ENCODE measurements around the gene POU6F1.

Gene POU6F1

DNA sequence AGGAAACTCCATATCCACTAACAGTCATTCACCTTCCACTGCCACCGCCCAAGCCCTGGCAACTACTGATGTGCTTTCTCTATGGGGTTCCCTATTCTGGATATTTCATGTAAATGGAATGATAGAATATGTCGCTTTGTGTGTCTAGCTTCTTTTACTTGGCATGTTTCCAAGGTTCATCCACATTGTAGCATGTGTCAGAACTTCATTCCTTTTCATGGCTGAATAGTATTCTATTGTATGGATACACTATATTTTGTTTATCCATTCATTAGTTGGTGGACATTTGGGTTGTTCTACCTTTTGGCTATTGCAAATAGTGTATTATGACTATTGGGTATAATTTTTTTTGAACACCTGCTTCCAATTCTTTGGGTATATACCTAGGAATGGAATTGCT, 8.6 kb downstream of the POU6F1 start:
- no peak for DNase-seq (ENCODE audit: low spot score)
- in situ Hi-C loops (cut with MboI; ENCODE audit: low pct_unique_long_range_greater_than_20kb, low sequenced_read_pairs, unreplicated experiment), result no loop called here
- no peak for TF ChIP-seq CTCF (IDR thresholded peaks at IDR 0.05; ENCODE audit: extremely low read depth, insufficient read depth, missing control alignments)

- in situ Hi-C loops (cut with MboI; ENCODE audit: low pct_unique_long_range_greater_than_20kb, low sequenced_read_pairs, unreplicated experiment), result no loop called here
- TF ChIP-seq CTCF (IDR thresholded peaks at IDR 0.05; ENCODE audit: extremely low read depth, insufficient read depth, missing control alignments), result no peak
- no peak for DNase-seq (ENCODE audit: low spot score)
Measured at GRCh38 chr12:51208016-51208660, 9.7 kb downstream of the POU6F1 start.

- TF ChIP-seq CTCF (IDR thresholded peaks at IDR 0.05; ENCODE audit: extremely low read depth, insufficient read depth, missing control alignments), result no peak
- in situ Hi-C loops (cut with MboI; ENCODE audit: low pct_unique_long_range_greater_than_20kb, low sequenced_read_pairs, unreplicated experiment), result no loop called here
- DNase-seq (ENCODE audit: low spot score), result no peak
Measured at GRCh38 chr12:51205350-51205749, 12.5 kb downstream of the POU6F1 start.

- in situ Hi-C loops (cut with MboI; ENCODE audit: low pct_unique_long_range_greater_than_20kb, low sequenced_read_pairs, unreplicated experiment), result no loop called here
- no peak for TF ChIP-seq CTCF (IDR thresholded peaks at IDR 0.05; ENCODE audit: extremely low read depth, insufficient read depth, missing control alignments)
- no peak for DNase-seq (ENCODE audit: low spot score)
Measured at GRCh38 chr12:51202718-51203117, 15.1 kb downstream of the POU6F1 start.

DNA sequence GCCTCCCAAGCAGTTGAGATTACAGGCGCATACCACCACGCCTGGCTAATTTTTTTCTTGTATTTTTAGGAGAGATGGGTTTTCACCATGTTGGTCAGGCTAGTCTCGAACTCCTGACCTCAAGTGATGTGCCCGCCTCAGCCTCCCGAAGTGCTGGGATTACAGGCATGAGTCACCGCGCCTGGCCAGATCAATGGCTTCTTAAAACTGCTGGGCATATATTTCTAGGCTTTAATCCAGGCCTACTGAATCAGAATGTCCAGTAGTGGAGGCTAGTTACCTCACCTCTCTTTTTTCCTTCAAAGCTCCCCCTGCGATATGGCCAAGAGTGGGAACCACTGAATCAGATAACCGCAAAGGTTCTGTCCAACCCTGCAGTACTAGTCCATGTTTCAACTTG, 17.1 kb downstream of the POU6F1 start:
- no peak for TF ChIP-seq CTCF (IDR thresholded peaks at IDR 0.05; ENCODE audit: extremely low read depth, insufficient read depth, missing control alignments)
- in situ Hi-C loops (cut with MboI; ENCODE audit: low pct_unique_long_range_greater_than_20kb, low sequenced_read_pairs, unreplicated experiment), result no loop called here
- no peak for DNase-seq (ENCODE audit: low spot score)

GRCh38 chr12:51200156-51200555, 17.7 kb downstream of the POU6F1 start:
- in situ Hi-C loops (cut with MboI; ENCODE audit: low pct_unique_long_range_greater_than_20kb, low sequenced_read_pairs, unreplicated experiment), result no loop called here

More at GRCh38 chr12:51200156-51200555, 17.7 kb downstream of the POU6F1 start:
- TF ChIP-seq CTCF (IDR thresholded peaks at IDR 0.05; ENCODE audit: extremely low read depth, insufficient read depth, missing control alignments), result no peak
- no peak for DNase-seq (ENCODE audit: low spot score)

All from GM13977 (cell line).